Measurements from ENCODE around the gene ACIN1.
A peak's percentile ranks its signal among the peaks of the same experiment; 100 is the strongest.
"Not testable (repeated sequence)": the region's sequence is repeated elsewhere in the genome, so short reads cannot be mapped to it uniquely, and the experiment has no call there.

ACIN1 gene

DNA sequence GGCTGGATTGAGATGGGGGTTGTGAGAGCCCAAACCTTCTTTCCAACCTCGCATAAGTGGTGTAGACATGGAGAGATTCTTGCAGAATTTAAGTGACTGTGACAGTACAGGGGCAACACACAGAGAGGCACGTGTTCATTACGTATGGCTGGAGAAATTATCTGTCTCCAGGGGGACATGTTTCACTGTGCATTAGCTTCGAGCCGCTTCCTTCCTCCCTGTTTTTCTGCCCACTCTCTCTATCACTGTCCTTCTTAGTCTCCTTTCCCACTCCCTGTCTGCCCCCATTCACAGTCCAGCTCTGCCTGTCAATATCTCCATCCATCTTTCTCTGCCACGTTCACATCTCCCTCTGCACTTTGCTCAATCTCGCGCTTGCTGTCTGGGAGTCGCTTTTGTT is 73.5 kb downstream of the ACIN1 start:
- no peak for DNase-seq (ENCODE audit: low read depth in 1 of 2, low spot score in 1 of 2)

- no peak for DNase-seq (ENCODE audit: low read depth in 1 of 2, low spot score in 1 of 2)
Observed at GRCh38 chr14:23020143-23021128, 74.5 kb downstream of the ACIN1 start.

DNA sequence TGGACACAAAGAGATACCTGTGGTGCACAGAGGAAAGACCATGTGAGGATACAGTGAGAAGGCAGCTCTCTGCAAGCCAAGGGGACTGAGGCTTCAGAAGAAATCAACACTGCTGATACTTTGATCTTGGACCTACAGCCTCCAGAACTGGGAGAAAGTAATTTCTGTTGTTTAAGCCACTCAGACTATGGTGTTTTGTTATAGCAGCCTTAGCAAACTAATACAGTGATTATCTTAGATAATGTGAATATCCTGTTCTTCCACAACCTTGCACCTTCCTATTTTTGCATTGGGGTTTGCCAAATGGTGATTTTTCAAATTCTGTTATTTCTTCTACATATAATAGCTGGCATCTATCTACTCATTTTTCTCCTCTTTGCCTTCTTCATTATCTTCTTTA is 76.8 kb downstream of the ACIN1 start:
- no peak for DNase-seq (ENCODE audit: low read depth in 1 of 2, low spot score in 1 of 2)

GRCh38 chr14:23017091-23017490 is 77.8 kb downstream of the ACIN1 start:
- DNase-seq (ENCODE audit: low read depth in 1 of 2, low spot score in 1 of 2), result no peak

DNA sequence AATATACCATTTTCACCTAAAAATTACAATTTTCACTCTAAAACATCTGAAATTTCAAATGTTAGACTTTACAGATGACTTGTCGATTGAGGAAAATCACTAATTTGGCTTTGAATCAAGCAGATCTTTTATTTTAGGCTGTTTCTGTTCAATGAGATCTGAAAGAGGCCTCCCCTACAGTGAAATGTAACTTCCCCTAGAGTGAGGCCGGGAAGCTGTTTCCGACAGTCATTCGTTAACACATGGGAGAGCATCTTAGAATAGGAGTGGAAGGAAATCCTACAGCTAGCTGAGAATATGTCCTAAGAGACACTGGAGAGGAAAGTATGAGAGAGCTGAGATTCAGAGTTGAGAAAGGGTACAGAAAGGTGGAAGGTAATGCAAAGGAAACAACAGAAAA is 79.3 kb downstream of the ACIN1 start:
- no peak for DNase-seq (ENCODE audit: low read depth in 1 of 2, low spot score in 1 of 2)

- DNase-seq (ENCODE audit: low read depth in 1 of 2, low spot score in 1 of 2), result not testable (repeated sequence)
Observed at GRCh38 chr14:23013749-23014054, 81.2 kb downstream of the ACIN1 start.

- DNase-seq (ENCODE audit: low read depth in 1 of 2, low spot score in 1 of 2), result no peak
Observed at GRCh38 chr14:23013054-23013748, 81.7 kb downstream of the ACIN1 start.

GRCh38 chr14:23009939-23010726 is 84.8 kb downstream of the ACIN1 start, which contains the start of gene C14orf93:
C14orf93 (minus strand) TSS chr14:23010143; CDS start chr14:22999023, 11,120 bp downstream.
- peak; percentile 58 to 71 for DNase-seq (ENCODE audit: low read depth in 1 of 2, low spot score in 1 of 2)

- DNase-seq (ENCODE audit: low read depth in 1 of 2, low spot score in 1 of 2), result no peak
Observed at GRCh38 chr14:23009483-23009938, 85.4 kb downstream of the ACIN1 start.

DNA sequence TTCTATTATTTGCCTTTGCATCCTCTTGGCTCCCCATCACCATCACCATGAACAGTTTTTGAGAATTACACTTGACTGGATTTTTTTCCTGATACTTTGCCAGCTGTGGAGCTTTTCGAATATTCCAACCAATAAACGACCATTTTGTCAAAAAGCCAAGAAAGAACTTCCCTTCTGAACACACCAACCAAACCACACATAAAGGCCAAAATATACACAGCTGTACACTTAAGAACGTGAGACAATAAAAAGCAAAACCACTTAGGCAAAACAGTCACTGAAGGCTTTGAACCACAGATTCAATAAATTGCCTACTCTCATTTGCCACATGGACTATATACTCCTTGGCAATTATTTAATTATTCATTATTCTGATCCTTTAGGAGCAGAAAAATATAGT is 86.1 kb downstream of the ACIN1 start:
- no peak for DNase-seq (ENCODE audit: low read depth in 1 of 2, low spot score in 1 of 2)
